IMR-90 (cell line): Measurements from ENCODE around the gene PDGFD. TPM values are rescaled to one million over a fixed set of nuclear protein-coding genes. Genes with fewer than 3 reads are reported as not detected.

Source experiments
- ATAC-seq: fragments of 200-7000 bp; cut with Tn5 transposase; 2 replicates; pipeline ENCODE4 v1.9.1; 2020; ENCODE audit warnings: low read depth, mild to moderate bottlenecking, moderate library complexity
- BruUV-seq: library from RNA; stranded (reverse); fragments of 400-500 nt; replicated peaks from 2 replicates; lab custom pipeline; 2021; lab: Mats Ljungman, UMichigan
- CTCF ChIA-PET: fragments of 300-600 bp; formaldehyde crosslinking; extraction: SDS; loops from one replicate; lab custom pipeline; 2021; ENCODE audit warnings: antibody characterized with exemption; lab: Yijun Ruan, JAX
- POLR2A ChIA-PET: fragments of 300-600 bp; sonication (Branson Sonifier 250); formaldehyde crosslinking; loops from one replicate; lab custom pipeline; 2022; ENCODE audit warnings: antibody characterized with exemption; ENCODE audit not compliant: unreplicated experiment; lab: Charles Lee
- DNase-seq: peaks from one replicate; pipeline ENCODE4 v3.0.0; 2013
- H2AFZ ChIP-seq: replicated peaks from 2 replicates; pipeline ENCODE3; 2013; ENCODE audit warnings: low read length, mild to moderate bottlenecking; ENCODE audit not compliant: poor library complexity
- H2AK5ac ChIP-seq: 2 replicates; pipeline ENCODE4 v1.6.1; 2013; ENCODE audit warnings: low read depth, low read length, inconsistent platforms
- H2AK9ac ChIP-seq: replicated peaks from 2 replicates; pipeline ENCODE3; 2013; ENCODE audit warnings: mild to moderate bottlenecking, low read depth, low read length, moderate library complexity; ENCODE audit not compliant: poor library complexity
- H2BK120ac ChIP-seq: 2 replicates; pipeline ENCODE4 v1.6.1; 2013; ENCODE audit warnings: low read depth, low read length, inconsistent platforms
- H2BK15ac ChIP-seq: 3 replicates; pipeline ENCODE4 v1.6.1; 2013; ENCODE audit warnings: low read depth, low read length, inconsistent platforms
- H2BK20ac ChIP-seq: 2 replicates; pipeline ENCODE4 v1.6.1; 2013; ENCODE audit warnings: low read depth, mild to moderate bottlenecking, inconsistent platforms, low read length, moderate library complexity
- H2BK5ac ChIP-seq: 2 replicates; pipeline ENCODE4 v1.6.1; 2013; ENCODE audit warnings: mild to moderate bottlenecking, low read depth, low read length, inconsistent platforms; ENCODE audit not compliant: poor library complexity, severe bottlenecking
- H3K14ac ChIP-seq: replicated peaks from 2 replicates; pipeline ENCODE4 v1.6.1; 2013; ENCODE audit warnings: low read depth, low read length, inconsistent platforms
- H3K18ac ChIP-seq: 2 replicates; pipeline ENCODE4 v1.6.1; 2013; ENCODE audit warnings: low read depth, low read length, control low read depth
- H3K23ac ChIP-seq: 2 replicates; pipeline ENCODE4 v1.6.1; 2013; ENCODE audit warnings: low read depth, low read length, inconsistent platforms
- H3K27ac ChIP-seq: 2 replicates; pipeline ENCODE4 v1.5.1; 2013; ENCODE audit warnings: mild to moderate bottlenecking, control low read depth, low read length; ENCODE audit not compliant: insufficient read depth
- H3K27me3 ChIP-seq: 2 replicates; pipeline ENCODE4 v1.6.1; 2013; ENCODE audit warnings: low read length; ENCODE audit not compliant: control insufficient read depth, insufficient read depth
- H3K36me3 ChIP-seq: 2 replicates; pipeline ENCODE4 v1.6.1; 2013; ENCODE audit warnings: low read length, mixed read lengths; ENCODE audit not compliant: control insufficient read depth, insufficient read depth
- H3K4ac ChIP-seq: 2 replicates; pipeline ENCODE4 v1.6.1; 2013; ENCODE audit warnings: low read depth, low read length, inconsistent platforms
- H3K4me1 ChIP-seq: 2 replicates; pipeline ENCODE4 v1.6.1; 2013; ENCODE audit warnings: low read length, mixed read lengths; ENCODE audit not compliant: control insufficient read depth, insufficient read depth
- H3K4me2 ChIP-seq: 2 replicates; pipeline ENCODE4 v1.6.1; 2013; ENCODE audit warnings: low read depth, mild to moderate bottlenecking, control low read depth, low read length, moderate library complexity
- H3K4me3 ChIP-seq: 2 replicates; pipeline ENCODE4 v1.5.1; 2013; ENCODE audit warnings: low read depth, mild to moderate bottlenecking, control low read depth, low read length, moderate library complexity; ENCODE audit not compliant: insufficient read depth
- H3K56ac ChIP-seq: 2 replicates; pipeline ENCODE4 v1.6.1; 2013; ENCODE audit warnings: low read length, inconsistent platforms; ENCODE audit not compliant: insufficient read depth; ENCODE audit errors: extremely low read depth
- H3K79me1 ChIP-seq, 2 experiments: 2 replicates each; pipeline ENCODE4 v1.6.1; 2013; ENCODE audit warnings: low read length in 2 of 2, inconsistent platforms in 1 of 2, low read depth in 1 of 2
- H3K9ac ChIP-seq: 2 replicates; pipeline ENCODE4 v1.6.1; 2013; ENCODE audit warnings: low read depth, low read length, control low read depth
- H3K9me1 ChIP-seq: 2 replicates; pipeline ENCODE4 v1.6.1; 2013; ENCODE audit warnings: low read length, inconsistent platforms; ENCODE audit not compliant: insufficient read depth
- H3K9me3 ChIP-seq: 2 replicates; pipeline ENCODE4 v1.6.1; 2013; ENCODE audit warnings: low read length; ENCODE audit not compliant: control insufficient read depth, insufficient read depth
- H4K20me1 ChIP-seq: 2 replicates; pipeline ENCODE4 v1.6.1; 2013; ENCODE audit warnings: low read length, inconsistent platforms; ENCODE audit not compliant: insufficient read depth
- H4K5ac ChIP-seq: 2 replicates; pipeline ENCODE4 v1.6.1; 2013; ENCODE audit warnings: mild to moderate bottlenecking, low read depth, low read length, control low read depth
- H4K8ac ChIP-seq, 2 experiments: 2 replicates each; pipeline ENCODE4 v1.6.1; 2013; ENCODE audit warnings: low read depth in 2 of 2, low read length in 2 of 2, control low read depth in 1 of 2, inconsistent platforms in 1 of 2
- H4K91ac ChIP-seq: 2 replicates; pipeline ENCODE4 v1.6.1; 2013; ENCODE audit warnings: low read depth, low read length, inconsistent platforms; ENCODE audit not compliant: insufficient read depth
- BHLHE40 ChIP-seq: fragments of 150-350 bp; IDR thresholded peaks from 2 replicates; pipeline ENCODE4 v1.6.1; 2016; ENCODE audit warnings: mild to moderate bottlenecking, low read depth, low read length
- CEBPB ChIP-seq: IDR thresholded peaks from 2 replicates; pipeline ENCODE4 v1.6.1; 2012; ENCODE audit warnings: low read depth, low read length, improper control_type of control experiment
- CHD1 ChIP-seq: IDR thresholded peaks from 2 replicates; pipeline ENCODE4 v1.6.1; 2012; ENCODE audit warnings: low read depth, low read length, improper control_type of control experiment
- ELK1 ChIP-seq: fragments of 150-350 bp; IDR thresholded peaks from 2 replicates; pipeline ENCODE4 v1.6.1; 2016; ENCODE audit warnings: low read depth, mild to moderate bottlenecking, low read length, moderate library complexity, borderline replicate concordance
- FOS ChIP-seq: fragments of 150-350 bp; IDR thresholded peaks from 2 replicates; pipeline ENCODE4 v1.6.1; 2016; ENCODE audit warnings: low read depth, low read length
- MAZ ChIP-seq: IDR thresholded peaks from 2 replicates; pipeline ENCODE4 v1.6.1; 2012; ENCODE audit warnings: low read depth, mild to moderate bottlenecking, low read length, improper control_type of control experiment, moderate library complexity, borderline replicate concordance
- MXI1 ChIP-seq: IDR thresholded peaks from 2 replicates; pipeline ENCODE4 v1.6.1; 2012; ENCODE audit warnings: low read depth, mild to moderate bottlenecking, low read length, moderate library complexity, borderline replicate concordance
- NFE2L2 ChIP-seq: fragments of 150-350 bp; IDR thresholded peaks from 2 replicates; pipeline ENCODE4 v1.6.1; 2016; ENCODE audit warnings: low read depth, mild to moderate bottlenecking, low read length
- RAD21 ChIP-seq: IDR thresholded peaks from 2 replicates; pipeline ENCODE4 v1.6.1; 2012; ENCODE audit warnings: low read length, improper control_type of control experiment
- RFX5 ChIP-seq: IDR thresholded peaks from 2 replicates; pipeline ENCODE4 v1.8.0; 2012; ENCODE audit warnings: low read depth, mild to moderate bottlenecking, low read length, moderate library complexity
- SMC3 ChIP-seq: fragments of 150-350 bp; IDR thresholded peaks from 2 replicates; pipeline ENCODE4 v1.6.1; 2016; ENCODE audit warnings: low read depth, mild to moderate bottlenecking, antibody characterized with exemption, low read length, moderate library complexity
- WGBS, 2 experiments: methylation state at CpG; one replicate each; pipeline versions ENCODE4 v1.1.5 to v1.1.7; 2013; ENCODE audit warnings: missing lambda C conversion rate in 2 of 2; ENCODE audit not compliant: insufficient read length in 1 of 2; ENCODE audit errors: extremely low coverage in 2 of 2; 5-methylcytosine and 5-hydroxymethylcytosine counted together
- dilution Hi-C: fragments of 300-500 bp; cut with HindIII; formaldehyde crosslinking; loops from one replicate; pipeline ENCODE4 v1.14.3; 2018; ENCODE audit warnings: low sequenced_read_pairs; ENCODE audit not compliant: unreplicated experiment
- in situ Hi-C: fragments of 300-500 bp; cut with MboI; formaldehyde crosslinking; loops from 3 replicates; pipeline ENCODE4 v1.14.3; 2019; ENCODE audit warnings: low sequenced_read_pairs, inconsistent platforms, mixed read lengths
- intact Hi-C: fragments of 100-400 bp; cut with micrococcal nuclease; formaldehyde crosslinking; loops from 2 replicates; pipeline ENCODE4 v1.10.0; 2022
- polyA plus RNA-seq, 3 experiments: library from polyadenylated mRNA; depleted of rRNA; stranded (reverse); fragments of >200 nt; gene quantifications; 2 replicates each; pipeline ENCODE4 v1.2.3, GENCODE V29; 2012; ENCODE audit warnings: low replicate concordance in 1 of 3
- total RNA-seq: library from RNA; depleted of rRNA; stranded (reverse); fragments of >200 nt; gene quantifications from 2 replicates; pipeline ENCODE4 v1.2.3, GENCODE V29; 2012

PDGFD gene
- total and polyA plus RNA-seq, 2 of the 4 experiments (the other 2 are of a cell fraction): 2.1 to 3.0 TPM

DNA sequence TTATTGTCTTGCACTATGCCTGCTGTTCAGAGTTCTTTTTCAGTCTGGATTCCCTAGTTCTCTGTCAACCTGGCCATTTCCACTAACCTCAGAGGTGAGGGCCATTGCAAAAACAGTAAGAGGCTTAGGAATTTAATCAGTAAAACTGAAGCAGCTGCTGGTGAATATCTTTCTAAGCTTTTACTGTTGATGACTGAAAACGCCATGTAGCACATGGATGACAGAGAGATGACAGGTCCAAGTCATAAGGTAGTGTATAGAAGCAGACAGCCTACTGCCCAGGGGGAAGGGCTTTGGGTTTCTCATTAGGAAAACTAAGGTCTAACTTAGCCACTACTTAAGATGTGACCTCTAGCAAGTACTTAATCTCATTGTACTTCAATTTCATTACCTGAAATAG, 280.1 kb downstream of the PDGFD start:
- Histone ChIP-seq H4K8ac (no peak overlapping the region), H3K27ac (no peak overlapping the region), H2BK120ac (no peak overlapping the region), H2AK9ac (no peak overlapping the region), H3K23ac (no peak overlapping the region), H3K4me3 (no peak overlapping the region), H4K20me1 (no peaks in the 10 kb centered on the region), H3K9me1 (no peaks in the 10 kb centered on the region), H3K56ac (no peak overlapping the region), H3K4ac (no peak overlapping the region), H3K4me2 (no peak overlapping the region), H2BK5ac (no peak overlapping the region), H3K4me1 (no peaks in the 10 kb centered on the region), H3K18ac (no peak overlapping the region), H3K9ac (no peak overlapping the region), H2BK15ac (no peak overlapping the region), H3K14ac (no peak overlapping the region), H4K5ac (no peak overlapping the region), H3K9me3 (no peaks in the 10 kb centered on the region), H4K91ac (no peak overlapping the region), H2BK20ac (no peak overlapping the region), H3K79me1 (no peaks in the 10 kb centered on the region), H3K27me3 (no peaks in the 10 kb centered on the region), H2AFZ (no peak overlapping the region), H3K36me3 (no peaks in the 10 kb centered on the region), H2AK5ac (no peak overlapping the region)
- in situ Hi-C loops (no loop called here), intact Hi-C loops (no loop called here), dilution Hi-C loops (no loop called here)
- POLR2A ChIA-PET: no interaction called here
- DNase-seq: no peak
- WGBS, 2 experiments: no CpG with 5 or more reads among the region's 1 CpG
- CTCF ChIA-PET: interaction anchor here (0.6 kb wide), 1 partner anchor 11 kb away, joined by 3 read pairs; no protein-coding TSS in a partner anchor
- ATAC-seq: no peak
- TF ChIP-seq MXI1 (no peak), CHD1 (no peak), FOS (no peak), RFX5 (no peak), CEBPB (no peak), BHLHE40 (no peak), RAD21 (no peak), MAZ (no peak), NFE2L2 (no peak), ELK1 (no peak), SMC3 (no peak)
- no TSS peak for BruUV-seq
